Measurements from ENCODE around the gene IFT43. TPM values are rescaled to one million over a fixed set of nuclear protein-coding genes. Genes with fewer than 3 reads are reported as not detected.
A peak's percentile ranks its signal among the peaks of the same experiment; 100 is the strongest.

Gene IFT43
- total RNA-seq, 2 donors from 2014 or later, result 46.3 to 49.6 TPM

- Histone ChIP-seq H3K9me3 (ENCODE audit: control insufficient read depth, low read length) (no peaks in the 10 kb centered on the region), H3K36me3 (ENCODE audit: control insufficient read depth, insufficient read depth, low read length) (peaks cover 6% of the 10 kb centered on the region), H3K9ac (ENCODE audit: extremely low read depth, low read length, poor library complexity, severe bottlenecking) (no peak overlapping the region), H3K27me3 (ENCODE audit: control insufficient read depth, insufficient read depth, low read length, poor library complexity, severe bottlenecking) (no peaks in the 10 kb centered on the region), H3K4me1 (ENCODE audit: control insufficient read depth, insufficient read depth, low read length) (no peaks in the 10 kb centered on the region), H3K27ac (ENCODE audit: low read depth, low read length) (no peak overlapping the region), H3K4me3 (ENCODE audit: low read length) (no peak overlapping the region)
- H3K27ac Mint-ChIP-seq, result no peak overlapping the region
- DNase-seq, result no peak
- H3K4me3 Mint-ChIP-seq, result no peak overlapping the region
- 94 to 97% methylated on average over 4 to 9 of the region's 9 CpGs for WGBS, 2 experiments (ENCODE audit: insufficient coverage in 1 of 2, insufficient read length in 1 of 2)
- H3K36me3 Mint-ChIP-seq (ENCODE audit: low read depth), result peaks cover 10% of the 10 kb centered on the region
- H3K4me1 Mint-ChIP-seq, result no peaks in the 10 kb centered on the region
- no peak for TF ChIP-seq CTCF (conservative IDR thresholded peaks at IDR 0.05)
- no peaks in the 10 kb centered on the region for H3K9me3 Mint-ChIP-seq
- H3K27me3 Mint-ChIP-seq (ENCODE audit: insufficient read depth), result no peaks in the 10 kb centered on the region
These were observed 26.5 kb upstream of the IFT43 start for GRCh38 chr14:75959031-75959430.

- no peak overlapping the region for H3K9ac ChIP-seq (ENCODE audit: extremely low read depth, low read length, poor library complexity, severe bottlenecking)
- no peak overlapping the region for H3K4me3 ChIP-seq (ENCODE audit: low read length)
- H3K4me1 ChIP-seq (ENCODE audit: control insufficient read depth, insufficient read depth, low read length), result no peaks in the 10 kb centered on the region
- peaks cover 2% of the 10 kb centered on the region for H3K36me3 ChIP-seq (ENCODE audit: control insufficient read depth, insufficient read depth, low read length)
- H3K9me3 Mint-ChIP-seq, result no peaks in the 10 kb centered on the region
- H3K27me3 Mint-ChIP-seq (ENCODE audit: insufficient read depth), result no peaks in the 10 kb centered on the region
- H3K9me3 ChIP-seq (ENCODE audit: control insufficient read depth, low read length), result no peaks in the 10 kb centered on the region
- no peaks in the 10 kb centered on the region for H3K27me3 ChIP-seq (ENCODE audit: control insufficient read depth, insufficient read depth, low read length, poor library complexity, severe bottlenecking)
- H3K4me3 Mint-ChIP-seq, result no peak overlapping the region
- TF ChIP-seq CTCF (conservative IDR thresholded peaks at IDR 0.05), result no peak
- DNase-seq, result no peak
- peaks cover 3% of the 10 kb centered on the region for H3K36me3 Mint-ChIP-seq (ENCODE audit: low read depth)
- no peaks in the 10 kb centered on the region for H3K4me1 Mint-ChIP-seq
- no peak overlapping the region for H3K27ac Mint-ChIP-seq
- H3K27ac ChIP-seq (ENCODE audit: low read depth, low read length), result no peak overlapping the region
- WGBS, 2 experiments (ENCODE audit: insufficient coverage in 1 of 2, insufficient read length in 1 of 2), result 92 to 93% methylated on average over 6 of the region's 6 CpGs
These were observed 25.3 kb upstream of the IFT43 start for GRCh38 chr14:75960231-75960630.

- no peaks in the 10 kb centered on the region for H3K4me1 ChIP-seq (ENCODE audit: control insufficient read depth, insufficient read depth, low read length)
- H3K4me3 ChIP-seq (ENCODE audit: low read length), result no peak overlapping the region
- H3K36me3 Mint-ChIP-seq (ENCODE audit: low read depth), result peaks cover 9% of the 10 kb centered on the region
- H3K4me1 Mint-ChIP-seq, result no peaks in the 10 kb centered on the region
- no peaks in the 10 kb centered on the region for H3K9me3 ChIP-seq (ENCODE audit: control insufficient read depth, low read length)
- H3K4me3 Mint-ChIP-seq, result no peak overlapping the region
- no peaks in the 10 kb centered on the region for H3K9me3 Mint-ChIP-seq
- no peaks in the 10 kb centered on the region for H3K36me3 ChIP-seq (ENCODE audit: control insufficient read depth, insufficient read depth, low read length)
- WGBS, 2 experiments (ENCODE audit: insufficient coverage in 1 of 2, insufficient read length in 1 of 2), result 86 to 100% methylated on average over 1 to 3 of the region's 3 CpGs
- no peak overlapping the region for H3K27ac ChIP-seq (ENCODE audit: low read depth, low read length)
- no peak overlapping the region for H3K27ac Mint-ChIP-seq
- H3K27me3 ChIP-seq (ENCODE audit: control insufficient read depth, insufficient read depth, low read length, poor library complexity, severe bottlenecking), result peaks cover 11% of the 10 kb centered on the region
- TF ChIP-seq CTCF (conservative IDR thresholded peaks at IDR 0.05), result no peak
- peaks cover 2% of the 10 kb centered on the region for H3K27me3 Mint-ChIP-seq (ENCODE audit: insufficient read depth)
- H3K9ac ChIP-seq (ENCODE audit: extremely low read depth, low read length, poor library complexity, severe bottlenecking), result no peak overlapping the region
- DNase-seq, result peak; percentile 22
These were observed 23.9 kb upstream of the IFT43 start for GRCh38 chr14:75961662-75962061.
